Endothelial cell of umbilical vein (primary cell): ENCODE measurements around the gene ZFY. TPM values are rescaled to one million over a fixed set of nuclear protein-coding genes. Genes with fewer than 3 reads are reported as not detected.

Source experiments
- Bru-seq: library from RNA; stranded (reverse); fragments of 400-500 nt; gene quantifications from one replicate; lab custom pipeline; 2021; lab: Mats Ljungman, UMichigan
- BruChase-seq, 2 experiments: library from RNA; stranded (reverse); fragments of 400-500 nt; gene quantifications; one replicate each; lab custom pipeline; 2021; lab: Mats Ljungman, UMichigan
- BruUV-seq: library from RNA; stranded (reverse); fragments of 400-500 nt; replicated peaks from 2 replicates; lab custom pipeline; 2021; lab: Mats Ljungman, UMichigan
- CTCF ChIA-PET: fragments of 300-600, 350-600 bp; sonication (Branson Sonifier 250); formaldehyde crosslinking; loops from one replicate; lab custom pipeline; 2021; ENCODE audit warnings: antibody characterized with exemption, inconsistent platforms; lab: Charles Lee
- POLR2A ChIA-PET: fragments of 300-600, 350-600 bp; sonication (Branson Sonifier 250); formaldehyde crosslinking; loops from one replicate; lab custom pipeline; 2021; ENCODE audit warnings: antibody characterized with exemption, inconsistent platforms; lab: Charles Lee
- DNase-seq: peaks from one replicate; pipeline ENCODE4 v3.0.0-alpha.2; 2011; ENCODE audit warnings: low read depth, low spot score
- FAIRE-seq: peaks from 2 replicates; lab custom pipeline; 2011; peaks lifted over from hg19 to GRCh38; lab: Jason Lieb, UNC
- H2AFZ ChIP-seq: 2 replicates; pipeline ENCODE4 v1.6.0; 2012; ENCODE audit warnings: low read depth, low read length, control low read depth, inconsistent platforms
- H3K27ac ChIP-seq: 2 replicates; pipeline ENCODE4 v1.5.1; 2011; ENCODE audit warnings: low read depth, mild to moderate bottlenecking, control low read depth, low read length, moderate library complexity; ENCODE audit not compliant: insufficient read depth
- H3K27me3 ChIP-seq, 2 experiments: 2 replicates each; pipeline versions ENCODE4 v1.6.0 to v1.6.1; 2011; ENCODE audit warnings: low read length in 2 of 2, mixed read lengths in 1 of 2; ENCODE audit not compliant: control insufficient read depth in 2 of 2, insufficient read depth in 2 of 2
- H3K36me3 ChIP-seq, 2 experiments: 2 replicates in 1 of 2; 3 replicates in 1 of 2; pipeline ENCODE4 v1.5.1; 2011; ENCODE audit warnings: low read length in 2 of 2, mild to moderate bottlenecking in 1 of 2, moderate library complexity in 1 of 2; ENCODE audit not compliant: control insufficient read depth in 2 of 2, insufficient read depth in 2 of 2; ENCODE audit errors: extremely low read depth in 1 of 2
- H3K4me1 ChIP-seq: 3 replicates; pipeline ENCODE4 v1.5.1; 2011; ENCODE audit warnings: mild to moderate bottlenecking, low read length; ENCODE audit not compliant: control insufficient read depth, insufficient read depth; ENCODE audit errors: extremely low read depth
- H3K4me2 ChIP-seq: 2 replicates; pipeline ENCODE4 v1.6.1; 2011; ENCODE audit warnings: low read length, control low read depth, mixed read lengths; ENCODE audit not compliant: insufficient read depth
- H3K4me3 ChIP-seq, 3 experiments: fragments of 200-600 bp in 1 of 3; sonication (generic), shearing (Covaris generic) in 1 of 3; replicated peaks in 1 of 3; 2 replicates each; pipeline ENCODE4 v1.5.1; 2011 to 2016; ENCODE audit warnings: control low read depth in 3 of 3, low read length in 3 of 3, mild to moderate bottlenecking in 2 of 3, inconsistent platforms in 1 of 3, low read depth in 1 of 3, moderate library complexity in 1 of 3; ENCODE audit not compliant: insufficient read depth in 1 of 3
- H3K79me2 ChIP-seq: 2 replicates; pipeline ENCODE4 v1.6.0; 2012; ENCODE audit warnings: low read length, inconsistent platforms; ENCODE audit not compliant: control insufficient read depth, insufficient read depth
- H3K9ac ChIP-seq: replicated peaks from 2 replicates; pipeline ENCODE3; 2011; ENCODE audit warnings: low read length, control low read depth; ENCODE audit not compliant: insufficient read depth; ENCODE audit errors: extremely low read depth
- H3K9me1 ChIP-seq: replicated peaks from 3 replicates; pipeline ENCODE4 v1.6.0; 2011; ENCODE audit warnings: mild to moderate bottlenecking, low read length; ENCODE audit not compliant: control insufficient read depth, insufficient read depth; ENCODE audit errors: extremely low read depth
- H3K9me3 ChIP-seq: replicated peaks from 2 replicates; pipeline ENCODE4 v1.5.1; 2012; ENCODE audit warnings: low read length, inconsistent platforms; ENCODE audit not compliant: control insufficient read depth, insufficient read depth
- H4K20me1 ChIP-seq: replicated peaks from 2 replicates; pipeline ENCODE3; 2011; ENCODE audit warnings: mild to moderate bottlenecking, low read length; ENCODE audit not compliant: control insufficient read depth, insufficient read depth; ENCODE audit errors: extremely low read depth
- CTCF ChIP-seq, 2 donors: IDR thresholded peaks; 1 replicate in 1 of 2; 2 replicates in 1 of 2; pipeline ENCODE4 v1.5.1; 2011; ENCODE audit warnings: low read length in 2 of 2, mild to moderate bottlenecking in 2 of 2, moderate library complexity in 2 of 2, control low read depth in 1 of 2, inconsistent platforms in 1 of 2, low read depth in 1 of 2; ENCODE audit not compliant: insufficient read depth in 1 of 2; ENCODE audit errors: extremely low read depth in 1 of 2
- EZH2 ChIP-seq: IDR thresholded peaks from 2 replicates; pipeline ENCODE4 v1.6.1; 2012; ENCODE audit warnings: borderline replicate concordance, low read depth, mild to moderate bottlenecking, moderate library complexity, low read length, inconsistent platforms; ENCODE audit not compliant: severe bottlenecking
- FOS ChIP-seq: IDR thresholded peaks from 2 replicates; pipeline ENCODE4 v1.6.1; 2011; ENCODE audit warnings: mild to moderate bottlenecking, low read length, moderate library complexity, borderline replicate concordance; ENCODE audit not compliant: insufficient read depth
- GATA2 ChIP-seq: IDR thresholded peaks from 2 replicates; pipeline ENCODE4 v1.7.0; 2011; ENCODE audit warnings: low read depth, mild to moderate bottlenecking, moderate library complexity, mixed read lengths, low read length; ENCODE audit not compliant: insufficient read length, insufficient read depth
- JUN ChIP-seq: IDR thresholded peaks from 2 replicates; pipeline ENCODE4 v1.6.1; 2011; ENCODE audit warnings: borderline replicate concordance, low read depth; ENCODE audit not compliant: insufficient read length, insufficient read depth
- MAX ChIP-seq: IDR thresholded peaks from 2 replicates; pipeline ENCODE4 v1.6.1; 2011; ENCODE audit not compliant: insufficient read depth, insufficient read length
- MYC ChIP-seq: IDR thresholded peaks from one replicate; pipeline ENCODE4 v1.6.1; 2011; ENCODE audit warnings: mild to moderate bottlenecking, low read depth, low read length
- POLR2A ChIP-seq: IDR thresholded peaks from 2 replicates; pipeline ENCODE4 v1.6.1; 2012; ENCODE audit warnings: low read depth, mild to moderate bottlenecking, control low read depth, low read length
- POLR2AphosphoS5 ChIP-seq: IDR thresholded peaks from 2 replicates; pipeline ENCODE4 v1.6.1; 2012; ENCODE audit warnings: low read depth, mild to moderate bottlenecking, control low read depth, low read length, moderate library complexity; ENCODE audit not compliant: insufficient read depth
- dilution Hi-C: fragments of 300-500 bp; cut with MboI; formaldehyde crosslinking; loops from one replicate; pipeline ENCODE4 v1.15.0; 2019; ENCODE audit warnings: low sequenced_read_pairs; ENCODE audit not compliant: extremely low pct_ligation_motif_present
- intact Hi-C: fragments of 100-400 bp; cut with micrococcal nuclease; formaldehyde crosslinking; loops from one replicate; pipeline ENCODE4 v1.10.0; 2022
- long read RNA-seq: library from polyadenylated mRNA; stranded (forward); transcript quantifications from one replicate; pipeline ENCODE4 v2.0.0, GENCODE V29; 2021
- polyA minus RNA-seq, 3 experiments: library from RNA; depleted of rRNA, polyadenylated mRNA; stranded (reverse); fragments of >200 nt; gene quantifications; 1 replicate in 1 of 3; 2 replicates in 2 of 3; pipeline ENCODE4 v1.2.3, GENCODE V29; 2011
- polyA plus RNA-seq, 4 experiments: library from polyadenylated mRNA; depleted of rRNA in 3 of 4; stranded (reverse) in 3 of 4; unstranded in 1 of 4; fragments of >200 nt; gene quantifications; 2 replicates each; pipeline versions ENCODE4 v1.2.1 to v1.2.3, GENCODE V29; 2011 to 2012; ENCODE audit warnings: missing spikeins in 1 of 4
- total RNA-seq: library from RNA; stranded (reverse); gene quantifications from 2 replicates; pipeline ENCODE4 v1.2.3, GENCODE V29; 2021

The ZFY gene
- total RNA-seq (10.8 and 15.1 TPM in 2 replicates), polyA plus RNA-seq (2.1 and 3.1 TPM in 2 replicates), polyA minus RNA-seq (19.9 and 29.8 TPM in 2 replicates), Bru-seq, nascent RNA (percentile 89 among the genes with signal in this experiment), BruChase-seq, experiment 1, labeled RNA remaining after a 6-hour chase (percentile 75 among the genes with signal in this experiment), BruChase-seq, experiment 2, labeled RNA remaining after a 2-hour chase (percentile 84 among the genes with signal in this experiment)
- 3.8 and 3.9 TPM in 2 replicates for polyA plus RNA-seq (2011; cell fraction: cytosol; rRNA removed)
- 19.2 and 19.5 TPM in 2 replicates for polyA plus RNA-seq (2011; cell fraction: nucleus; rRNA removed)
- polyA plus RNA-seq (2012) = 10.7 and 11.4 TPM in 2 replicates
- polyA minus RNA-seq (2011; cell fraction: cytosol; rRNA and poly(A)+ RNA removed) = not detected
- polyA minus RNA-seq (2011; cell fraction: nucleus; rRNA and poly(A)+ RNA removed) = 30.4 and 31.8 TPM in 2 replicates
- long read RNA-seq, full-length matches to known transcripts = 8 of 16 reads
- long read RNA-seq, partial matches to known transcripts = 4 of 16 reads
- long read RNA-seq, other reads (novel, unspliced or antisense) = 4 of 16 reads

GRCh38 chrY:2934861-2935715, at the start of gene ZFY:
ZFY (plus strand) TSS chrY:2935381; CDS start chrY:2953937, 18,556 bp downstream.
- Histone ChIP-seq H3K9ac (peak within 1 kb of the TSS; percentile 99), H3K4me1 (peaks cover 10% of the 10 kb centered on the region), H3K79me2 (peaks cover 39% of the 10 kb centered on the region), H3K4me3 (peak within 1 kb of the TSS; percentile 70 to 88 (median 80)), H3K27ac (peak within 1 kb of the TSS; percentile 99), H2AFZ (peak within 1 kb of the TSS; percentile 88), H3K36me3 (no peaks in the 10 kb centered on the region), H3K27me3 (no peaks in the 10 kb centered on the region), H3K9me3 (no peaks in the 10 kb centered on the region), H3K4me2 (peak within 1 kb of the TSS; percentile 96), H4K20me1 (no peaks in the 10 kb centered on the region), H3K9me1 (no peaks in the 10 kb centered on the region)
- peak; percentile 66 for FAIRE-seq
- intact Hi-C loops (loop anchor here (1.0 to 5.0 kb wide), 5 partner anchors 11 to 93 kb away; partner anchors contain the start of gene RPS4Y1), dilution Hi-C loops (no loop called here)
- TSS peak; percentile 62 for BruUV-seq
- DNase-seq = peak; percentile 52
- ChIA-PET POLR2A (no interaction called here), CTCF (no interaction called here)
- TF ChIP-seq FOS (no peak), POLR2A (no peak), MAX (no peak), EZH2 (no peak), JUN (no peak), GATA2 (no peak), POLR2AphosphoS5 (no peak), MYC (no peak), CTCF (IDR thresholded peaks at IDR 0.05; ENCODE audit: extremely low read depth in 1 of 2, insufficient read depth in 1 of 2, low read depth in 1 of 2, low read length in 2 of 2) (no peak)
